SK-N-SH (cell line): ENCODE results near the gene CHAT. TPM values are rescaled to one million over a fixed set of nuclear protein-coding genes. Genes with fewer than 3 reads are reported as not detected.

Source experiments
- CTCF ChIA-PET: fragments of 300-600, 350-600 bp; formaldehyde crosslinking; extraction: SDS; loops from one replicate; lab custom pipeline; 2021; lab: Yijun Ruan, JAX
- POLR2A ChIA-PET: fragments of 350-600 bp; sonication (Branson Sonifier 250); formaldehyde crosslinking; extraction: SDS; loops from one replicate; lab custom pipeline; 2020; ENCODE audit warnings: antibody characterized with exemption, inconsistent platforms; lab: Yijun Ruan, JAX
- DNase-seq: peaks from one replicate; pipeline ENCODE4 v3.0.0; 2012
- H2AFZ ChIP-seq: fragments of 200-600 bp; sonication (generic); 2 replicates; pipeline ENCODE4 v1.8.1; 2016; ENCODE audit warnings: antibody characterized with exemption, mild to moderate bottlenecking, low read depth
- H3F3A ChIP-seq: fragments of 200-600 bp; sonication (generic); replicated peaks from 2 replicates; pipeline ENCODE3; 2016; ENCODE audit warnings: antibody characterized with exemption, mild to moderate bottlenecking; ENCODE audit not compliant: insufficient read depth
- H3K27ac ChIP-seq, 2 experiments: fragments of 200-500 bp in 1 of 2; fragments of 200-600 bp in 1 of 2; sonication (Bioruptor generic) in 1 of 2; sonication (generic), shearing (Covaris generic) in 1 of 2; 2 replicates each; pipeline versions ENCODE4 v1.5.1 to v1.6.1; 2014 to 2016; ENCODE audit warnings: low read depth in 2 of 2, inconsistent platforms in 1 of 2, low read length in 1 of 2, mild to moderate bottlenecking in 1 of 2, mixed read lengths in 1 of 2
- H3K27me3 ChIP-seq: fragments of 200-600 bp; sonication (generic), shearing (Covaris generic); 2 replicates; pipeline ENCODE4 v1.6.1; 2016; ENCODE audit warnings: mixed run types; ENCODE audit not compliant: insufficient read depth
- H3K36me3 ChIP-seq, 2 experiments: fragments of 200-500 bp in 1 of 2; fragments of 200-600 bp in 1 of 2; sonication (Bioruptor generic) in 1 of 2; sonication (generic) in 1 of 2; replicated peaks in 1 of 2; 2 replicates each; pipeline versions ENCODE3 to v1.5.1; 2014 to 2016; ENCODE audit warnings: low read length in 1 of 2, mild to moderate bottlenecking in 1 of 2; ENCODE audit not compliant: insufficient read depth in 2 of 2, control insufficient read depth in 1 of 2
- H3K4me1 ChIP-seq, 2 experiments: fragments of 200-500 bp in 1 of 2; fragments of 200-600 bp in 1 of 2; sonication (Bioruptor generic) in 1 of 2; sonication (generic), shearing (Covaris generic) in 1 of 2; 2 replicates each; pipeline versions ENCODE4 v1.5.1 to v1.6.1; 2014 to 2016; ENCODE audit warnings: low read depth in 1 of 2, low read length in 1 of 2, mixed run types in 1 of 2; ENCODE audit not compliant: insufficient read depth in 2 of 2, control insufficient read depth in 1 of 2
- H3K4me2 ChIP-seq: fragments of 200-600 bp; sonication (generic), shearing (Covaris generic); 2 replicates; pipeline ENCODE4 v1.6.1; 2017; ENCODE audit warnings: mixed run types
- H3K4me3 ChIP-seq, 2 experiments: fragments of 200-500 bp in 1 of 2; fragments of 200-600 bp in 1 of 2; sonication (Bioruptor generic) in 1 of 2; sonication (generic), shearing (Covaris generic) in 1 of 2; 2 replicates each; pipeline versions ENCODE4 v1.5.1 to v1.8.1; 2014 to 2016; ENCODE audit warnings: low read depth in 2 of 2, inconsistent platforms in 1 of 2, low read length in 1 of 2, mild to moderate bottlenecking in 1 of 2, mixed read lengths in 1 of 2, moderate library complexity in 1 of 2
- H3K79me2 ChIP-seq: fragments of 200-600 bp; sonication (generic); 2 replicates; pipeline ENCODE4 v1.8.1; 2017; ENCODE audit warnings: mild to moderate bottlenecking; ENCODE audit not compliant: insufficient read depth
- H3K9ac ChIP-seq: fragments of 200-600 bp; sonication (generic); 2 replicates; pipeline ENCODE4 v1.6.1; 2017; ENCODE audit warnings: mixed run types
- H3K9me2 ChIP-seq: fragments of 200-600 bp; sonication (generic); 2 replicates; pipeline ENCODE4 v1.6.1; 2017; ENCODE audit warnings: mixed run types
- H3K9me3 ChIP-seq: fragments of 200-600 bp; sonication (generic); 2 replicates; pipeline ENCODE4 v1.6.1; 2017; ENCODE audit warnings: mixed run types, mild to moderate bottlenecking, moderate library complexity
- H4K20me1 ChIP-seq: fragments of 200-600 bp; sonication (generic); 2 replicates; pipeline ENCODE4 v1.6.1; 2017; ENCODE audit warnings: mild to moderate bottlenecking, mixed run types; ENCODE audit not compliant: insufficient read depth
- CHD2 ChIP-seq: fragments of 150-350 bp; IDR thresholded peaks from 2 replicates; pipeline ENCODE4 v1.6.1; 2018; ENCODE audit warnings: low read length; ENCODE audit not compliant: partially characterized antibody
- EP300 ChIP-seq, 2 experiments: IDR thresholded peaks; 2 replicates each; pipeline versions ENCODE4 v1.4.0 to v1.6.1; 2012; ENCODE audit warnings: borderline replicate concordance in 1 of 2, low read depth in 1 of 2, low read length in 1 of 2
- EZH2phosphoT487 ChIP-seq: fragments of 200-600 bp; sonication (generic); IDR thresholded peaks from 2 replicates; pipeline ENCODE4 v1.6.1; 2017; ENCODE audit warnings: low read depth, mixed run types, mild to moderate bottlenecking, antibody characterized with exemption, moderate library complexity, borderline replicate concordance
- FOSL2 ChIP-seq: IDR thresholded peaks from 2 replicates; pipeline ENCODE4 v1.4.0; 2012; ENCODE audit warnings: low read depth, mild to moderate bottlenecking, moderate library complexity, borderline replicate concordance
- FOXM1 ChIP-seq: IDR thresholded peaks from 2 replicates; pipeline ENCODE4 v1.4.0; 2012; ENCODE audit warnings: low read depth, mild to moderate bottlenecking
- GABPA ChIP-seq: IDR thresholded peaks from 2 replicates; pipeline ENCODE4 v1.4.0; 2012; ENCODE audit warnings: low read depth, mild to moderate bottlenecking
- JUND ChIP-seq: IDR thresholded peaks from 2 replicates; pipeline ENCODE4 v1.4.0; 2012
- MEF2A ChIP-seq: IDR thresholded peaks from 2 replicates; pipeline ENCODE4 v1.4.0; 2012; ENCODE audit warnings: low read depth, borderline replicate concordance
- NFIC ChIP-seq: IDR thresholded peaks from 2 replicates; pipeline ENCODE4 v1.4.0; 2012; ENCODE audit warnings: borderline replicate concordance
- POLR2AphosphoS5 ChIP-seq: IDR thresholded peaks from 2 replicates; pipeline ENCODE4 v1.6.1; 2012; ENCODE audit warnings: low read depth, low read length
- RFX5 ChIP-seq: IDR thresholded peaks from 2 replicates; pipeline ENCODE4 v1.6.1; 2012; ENCODE audit warnings: mild to moderate bottlenecking, improper control_type of control experiment, low read length
- SIN3A ChIP-seq: IDR thresholded peaks from 2 replicates; pipeline ENCODE4 v1.6.1; 2012; ENCODE audit warnings: low read depth, mild to moderate bottlenecking, low read length, moderate library complexity, borderline replicate concordance
- SMC3 ChIP-seq: IDR thresholded peaks from 2 replicates; pipeline ENCODE4 v1.6.1; 2012; ENCODE audit warnings: low read depth, low read length, improper control_type of control experiment
- TCF12 ChIP-seq: IDR thresholded peaks from 2 replicates; pipeline ENCODE4 v1.4.0; 2012
- WGBS: methylation state at CpG from one replicate; pipeline ENCODE4 v1.1.6; 2017; ENCODE audit warnings: low lambda C conversion rate; 5-methylcytosine and 5-hydroxymethylcytosine counted together
- polyA plus RNA-seq, 3 experiments: library from polyadenylated mRNA; depleted of rRNA; stranded (reverse); fragments of >200 nt; gene quantifications; 2 replicates each; pipeline ENCODE4 v1.2.3, GENCODE V29; 2012
- TF ChIP-seq, protein P1 (sequence below): fragments of 150-350 bp; IDR thresholded peaks from 2 replicates; pipeline ENCODE4 v1.6.1; 2017; ENCODE audit warnings: antibody characterized with exemption, low read length, low read depth, borderline replicate concordance
- TF ChIP-seq, protein P2 (sequence below): IDR thresholded peaks from 2 replicates; pipeline ENCODE4 v1.6.1; 2012; ENCODE audit warnings: mild to moderate bottlenecking, low read depth, low read length, moderate library complexity
- TF ChIP-seq, protein P3 (sequence below): IDR thresholded peaks from 2 replicates; pipeline ENCODE4 v1.4.0; 2012; ENCODE audit warnings: low read depth
- TF ChIP-seq, protein P4 (sequence below): fragments of 200-600 bp; sonication (generic); IDR thresholded peaks from 2 replicates; pipeline ENCODE4 v1.6.1; 2017; ENCODE audit warnings: antibody characterized with exemption, mild to moderate bottlenecking, moderate library complexity
- TF ChIP-seq, protein P5 (sequence below): IDR thresholded peaks from 2 replicates; pipeline ENCODE4 v1.4.0; 2012; ENCODE audit warnings: low read depth, borderline replicate concordance

CHAT gene
- polyA plus RNA-seq, 1 of the 3 experiments (the other 2 are of a cell fraction): not detected

DNA sequence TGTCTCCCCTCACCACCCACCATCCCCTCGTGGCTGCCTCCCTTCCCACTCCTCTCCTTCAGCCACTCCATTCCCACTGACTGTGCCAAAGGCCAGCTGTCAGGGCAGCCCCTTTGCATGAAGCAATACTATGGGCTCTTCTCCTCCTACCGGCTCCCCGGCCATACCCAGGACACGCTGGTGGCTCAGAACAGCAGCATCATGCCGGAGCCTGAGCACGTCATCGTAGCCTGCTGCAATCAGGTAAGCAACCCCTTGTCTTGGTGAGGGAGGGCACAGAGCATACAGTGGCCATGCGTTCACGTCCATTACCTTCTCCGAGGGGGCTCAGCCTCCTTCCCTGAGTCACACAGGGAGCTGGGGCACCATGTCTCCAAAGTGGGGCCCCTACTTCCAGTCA lies 11.6 kb downstream of the CHAT start:
- H3K4me3 ChIP-seq: no peak overlapping the region
- CTCF ChIA-PET: no interaction called here
- WGBS: 54% methylated on average over 7 of the region's 10 CpGs

More for the DNA sequence above, 11.6 kb downstream of the CHAT start:
- Histone ChIP-seq H3K36me3 (no peaks in the 10 kb centered on the region), H3K4me2 (no peak overlapping the region), H3K9ac (no peak overlapping the region), H3K27ac (no peak overlapping the region), H3K9me3 (no peaks in the 10 kb centered on the region), H3K9me2 (no peaks in the 10 kb centered on the region), H3K4me1 (peaks cover 0 to 37% of the 10 kb centered on the region in 2 experiments; a peak in 2 of 4 replicates), H3F3A (no peaks in the 10 kb centered on the region), H4K20me1 (no peaks in the 10 kb centered on the region), H2AFZ (no peak overlapping the region), H3K27me3 (no peaks in the 10 kb centered on the region), H3K79me2 (no peaks in the 10 kb centered on the region)
- DNase-seq: no peak
- TF ChIP-seq SMC3: no peak
- no peak for TF ChIP-seq MEF2A
- TF ChIP-seq RFX5: no peak
- TF ChIP-seq EP300 (IDR thresholded peaks at IDR 0.05; ENCODE audit: borderline replicate concordance in 1 of 2, low read depth in 1 of 2, low read length in 1 of 2): no peak
- no peak for TF ChIP-seq TCF12
- TF ChIP-seq, protein P1, sequence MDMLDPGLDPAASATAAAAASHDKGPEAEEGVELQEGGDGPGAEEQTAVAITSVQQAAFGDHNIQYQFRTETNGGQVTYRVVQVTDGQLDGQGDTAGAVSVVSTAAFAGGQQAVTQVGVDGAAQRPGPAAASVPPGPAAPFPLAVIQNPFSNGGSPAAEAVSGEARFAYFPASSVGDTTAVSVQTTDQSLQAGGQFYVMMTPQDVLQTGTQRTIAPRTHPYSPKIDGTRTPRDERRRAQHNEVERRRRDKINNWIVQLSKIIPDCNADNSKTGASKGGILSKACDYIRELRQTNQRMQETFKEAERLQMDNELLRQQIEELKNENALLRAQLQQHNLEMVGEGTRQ: no peak
- TF ChIP-seq FOSL2: no peak
- TF ChIP-seq, protein P2, sequence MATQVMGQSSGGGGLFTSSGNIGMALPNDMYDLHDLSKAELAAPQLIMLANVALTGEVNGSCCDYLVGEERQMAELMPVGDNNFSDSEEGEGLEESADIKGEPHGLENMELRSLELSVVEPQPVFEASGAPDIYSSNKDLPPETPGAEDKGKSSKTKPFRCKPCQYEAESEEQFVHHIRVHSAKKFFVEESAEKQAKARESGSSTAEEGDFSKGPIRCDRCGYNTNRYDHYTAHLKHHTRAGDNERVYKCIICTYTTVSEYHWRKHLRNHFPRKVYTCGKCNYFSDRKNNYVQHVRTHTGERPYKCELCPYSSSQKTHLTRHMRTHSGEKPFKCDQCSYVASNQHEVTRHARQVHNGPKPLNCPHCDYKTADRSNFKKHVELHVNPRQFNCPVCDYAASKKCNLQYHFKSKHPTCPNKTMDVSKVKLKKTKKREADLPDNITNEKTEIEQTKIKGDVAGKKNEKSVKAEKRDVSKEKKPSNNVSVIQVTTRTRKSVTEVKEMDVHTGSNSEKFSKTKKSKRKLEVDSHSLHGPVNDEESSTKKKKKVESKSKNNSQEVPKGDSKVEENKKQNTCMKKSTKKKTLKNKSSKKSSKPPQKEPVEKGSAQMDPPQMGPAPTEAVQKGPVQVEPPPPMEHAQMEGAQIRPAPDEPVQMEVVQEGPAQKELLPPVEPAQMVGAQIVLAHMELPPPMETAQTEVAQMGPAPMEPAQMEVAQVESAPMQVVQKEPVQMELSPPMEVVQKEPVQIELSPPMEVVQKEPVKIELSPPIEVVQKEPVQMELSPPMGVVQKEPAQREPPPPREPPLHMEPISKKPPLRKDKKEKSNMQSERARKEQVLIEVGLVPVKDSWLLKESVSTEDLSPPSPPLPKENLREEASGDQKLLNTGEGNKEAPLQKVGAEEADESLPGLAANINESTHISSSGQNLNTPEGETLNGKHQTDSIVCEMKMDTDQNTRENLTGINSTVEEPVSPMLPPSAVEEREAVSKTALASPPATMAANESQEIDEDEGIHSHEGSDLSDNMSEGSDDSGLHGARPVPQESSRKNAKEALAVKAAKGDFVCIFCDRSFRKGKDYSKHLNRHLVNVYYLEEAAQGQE: no peak
- TF ChIP-seq NFIC: no peak
- no peak for TF ChIP-seq POLR2AphosphoS5
- TF ChIP-seq, protein P3, sequence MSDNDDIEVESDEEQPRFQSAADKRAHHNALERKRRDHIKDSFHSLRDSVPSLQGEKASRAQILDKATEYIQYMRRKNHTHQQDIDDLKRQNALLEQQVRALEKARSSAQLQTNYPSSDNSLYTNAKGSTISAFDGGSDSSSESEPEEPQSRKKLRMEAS: no peak
- TF ChIP-seq CHD2: no peak
- no peak for TF ChIP-seq SIN3A
- TF ChIP-seq GABPA: no peak
- no peak for TF ChIP-seq EZH2phosphoT487
- TF ChIP-seq FOXM1: no peak
- TF ChIP-seq, protein P4, sequence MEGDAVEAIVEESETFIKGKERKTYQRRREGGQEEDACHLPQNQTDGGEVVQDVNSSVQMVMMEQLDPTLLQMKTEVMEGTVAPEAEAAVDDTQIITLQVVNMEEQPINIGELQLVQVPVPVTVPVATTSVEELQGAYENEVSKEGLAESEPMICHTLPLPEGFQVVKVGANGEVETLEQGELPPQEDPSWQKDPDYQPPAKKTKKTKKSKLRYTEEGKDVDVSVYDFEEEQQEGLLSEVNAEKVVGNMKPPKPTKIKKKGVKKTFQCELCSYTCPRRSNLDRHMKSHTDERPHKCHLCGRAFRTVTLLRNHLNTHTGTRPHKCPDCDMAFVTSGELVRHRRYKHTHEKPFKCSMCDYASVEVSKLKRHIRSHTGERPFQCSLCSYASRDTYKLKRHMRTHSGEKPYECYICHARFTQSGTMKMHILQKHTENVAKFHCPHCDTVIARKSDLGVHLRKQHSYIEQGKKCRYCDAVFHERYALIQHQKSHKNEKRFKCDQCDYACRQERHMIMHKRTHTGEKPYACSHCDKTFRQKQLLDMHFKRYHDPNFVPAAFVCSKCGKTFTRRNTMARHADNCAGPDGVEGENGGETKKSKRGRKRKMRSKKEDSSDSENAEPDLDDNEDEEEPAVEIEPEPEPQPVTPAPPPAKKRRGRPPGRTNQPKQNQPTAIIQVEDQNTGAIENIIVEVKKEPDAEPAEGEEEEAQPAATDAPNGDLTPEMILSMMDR: no peak
- TF ChIP-seq JUND: no peak
- TF ChIP-seq, protein P5, sequence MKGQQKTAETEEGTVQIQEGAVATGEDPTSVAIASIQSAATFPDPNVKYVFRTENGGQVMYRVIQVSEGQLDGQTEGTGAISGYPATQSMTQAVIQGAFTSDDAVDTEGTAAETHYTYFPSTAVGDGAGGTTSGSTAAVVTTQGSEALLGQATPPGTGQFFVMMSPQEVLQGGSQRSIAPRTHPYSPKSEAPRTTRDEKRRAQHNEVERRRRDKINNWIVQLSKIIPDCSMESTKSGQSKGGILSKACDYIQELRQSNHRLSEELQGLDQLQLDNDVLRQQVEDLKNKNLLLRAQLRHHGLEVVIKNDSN: no peak
- POLR2A ChIA-PET: no interaction called here
